Measurements from ENCODE around the gene SLMAP.

SLMAP gene

GRCh38 chr3:57900786-57901185 lies 144.7 kb downstream of the SLMAP start:
- no peak for DNase-seq

DNA sequence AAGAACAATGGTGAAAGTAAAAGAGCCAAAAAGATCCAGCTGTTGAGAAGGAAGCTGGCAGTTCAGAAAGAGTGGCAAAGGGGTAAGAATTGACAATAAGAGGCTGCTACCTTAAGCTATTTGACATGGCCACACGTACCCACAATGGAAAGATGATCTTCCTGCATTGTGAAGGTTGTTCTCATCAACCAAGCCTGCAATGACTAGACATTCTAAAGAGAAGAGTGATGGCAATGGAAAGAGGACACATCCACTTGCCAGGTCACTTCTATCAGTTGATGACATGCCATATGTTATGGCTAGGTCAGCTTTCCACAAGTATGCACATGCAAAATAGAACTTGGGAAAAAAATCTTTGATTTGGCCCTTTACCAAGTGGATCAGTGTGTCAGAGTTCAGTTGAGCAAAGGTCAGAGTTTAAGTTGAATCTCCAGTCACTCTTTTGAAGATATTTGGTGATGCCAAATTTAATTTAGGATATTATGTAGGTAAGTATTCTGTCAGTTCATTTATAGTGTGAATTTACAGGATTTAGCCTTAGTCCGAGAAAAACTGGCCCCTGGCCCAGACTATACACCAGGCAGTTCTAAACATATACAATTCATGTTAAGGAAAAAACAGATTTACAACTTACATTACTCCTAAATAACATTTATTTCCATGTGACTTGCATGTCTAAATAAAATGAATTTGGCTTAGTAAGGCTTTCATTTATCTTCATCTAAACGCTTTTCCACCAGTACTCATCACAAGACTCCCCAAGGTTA lies 147.2 kb downstream of the SLMAP start:
- DNase-seq = no peak

- DNase-seq = no peak
These were observed 154.9 kb downstream of the SLMAP start for GRCh38 chr3:57910990-57911389.

GRCh38 chr3:57911593-57911992 lies 155.5 kb downstream of the SLMAP start:
- no peak for DNase-seq

DNA sequence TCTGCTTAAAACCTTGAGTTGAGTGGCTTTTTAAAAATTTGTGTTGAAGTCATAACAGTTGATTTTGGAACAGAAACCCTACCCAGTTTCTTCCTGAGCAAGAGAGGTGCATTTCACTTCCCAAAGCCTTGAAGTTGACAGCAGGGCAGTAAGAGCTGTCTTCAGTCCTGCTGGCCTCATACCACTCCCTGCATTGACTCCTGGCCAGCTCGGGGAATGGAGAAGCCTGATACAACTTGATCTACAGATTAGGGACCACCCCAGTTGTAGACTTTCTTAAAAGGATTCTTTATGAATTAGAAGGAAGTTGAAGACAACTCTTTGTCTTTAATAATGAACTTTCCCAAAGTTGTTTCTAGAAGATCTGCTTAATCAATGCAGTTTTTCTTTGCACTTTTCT lies 161.5 kb downstream of the SLMAP start:
- DNase-seq = no peak

GRCh38 chr3:57918123-57918837 lies 162.2 kb downstream of the SLMAP start:
- DNase-seq = no peak

DNA sequence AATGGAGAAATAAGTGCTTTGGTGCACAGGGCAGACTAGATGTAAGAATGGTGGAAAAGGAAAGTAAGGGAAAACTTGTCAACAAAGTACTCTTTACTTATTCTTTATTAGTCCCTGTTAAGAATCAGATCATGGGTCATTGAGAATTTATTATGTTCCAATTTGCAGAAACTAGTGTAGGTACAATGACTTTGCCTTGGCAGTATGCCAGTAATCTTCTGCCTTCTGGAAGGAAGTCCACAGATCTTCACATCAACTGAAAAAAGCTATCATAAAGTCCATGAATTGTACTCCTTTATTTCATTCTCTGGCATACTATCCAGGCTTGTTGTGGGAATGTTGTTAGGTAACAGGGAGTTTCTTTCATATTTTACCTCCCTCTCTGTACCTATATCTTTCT lies 163.9 kb downstream of the SLMAP start:
- DNase-seq = no peak

GRCh38 chr3:57923101-57923500 lies 167.0 kb downstream of the SLMAP start:
- DNase-seq = no peak

DNA sequence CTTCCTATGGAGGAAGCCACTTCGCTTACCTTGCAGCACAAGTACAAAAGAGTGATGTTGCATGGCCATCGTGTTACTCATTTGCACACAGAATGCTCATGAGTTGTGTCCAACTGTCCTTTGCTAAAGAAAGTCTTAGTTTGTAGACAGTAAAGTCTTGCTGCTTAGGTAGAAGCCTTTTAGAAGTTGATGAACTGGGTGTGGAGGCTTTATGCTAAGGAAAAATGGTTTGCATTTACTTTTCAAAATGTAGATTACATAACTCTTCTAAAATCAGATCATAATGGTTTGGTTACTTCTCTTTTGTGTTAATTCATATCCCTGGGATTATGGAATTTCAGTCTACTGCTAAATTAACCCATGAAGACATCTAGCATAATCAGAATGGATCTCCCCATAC lies 167.6 kb downstream of the SLMAP start:
- no peak for DNase-seq

DNA sequence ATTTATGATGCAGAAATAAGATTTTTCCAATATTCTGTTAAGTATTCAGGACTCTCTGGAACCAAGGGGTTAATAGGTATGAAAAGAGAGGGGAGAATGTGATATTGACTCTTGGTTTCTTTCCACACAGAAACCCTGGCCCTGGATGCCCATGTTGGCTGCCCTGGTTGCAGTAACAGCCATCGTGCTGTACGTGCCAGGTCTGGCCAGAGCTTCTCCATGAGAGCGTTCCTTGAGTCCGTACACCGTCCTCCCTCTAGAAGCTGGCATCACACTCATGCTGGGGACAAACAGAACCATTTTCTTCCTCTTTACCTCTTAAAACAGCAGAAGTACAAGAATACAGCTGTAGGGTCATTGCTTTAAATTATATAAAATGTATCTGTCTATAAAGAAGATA lies 171.1 kb downstream of the SLMAP start:
- DNase-seq = no peak

DNA sequence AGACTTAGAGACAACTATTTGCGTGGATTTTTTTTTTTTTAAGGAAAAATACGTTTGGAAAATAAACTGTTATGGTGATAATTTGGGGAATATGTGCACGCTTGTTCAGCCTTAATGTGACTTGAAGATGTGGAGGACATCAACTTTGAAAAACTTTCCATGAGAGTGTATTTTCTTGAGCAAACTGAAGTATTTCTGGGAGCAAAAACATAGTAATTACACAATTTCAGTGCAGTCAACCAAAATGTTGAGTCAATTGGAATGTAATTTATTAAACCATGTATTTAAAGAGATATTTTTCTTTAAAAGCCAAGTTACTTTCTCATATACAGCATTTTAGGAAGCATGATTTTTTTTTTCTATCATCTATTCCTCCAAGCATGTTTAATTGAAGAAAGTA lies 171.8 kb downstream of the SLMAP start:
- no peak for DNase-seq

GRCh38 chr3:57928511-57928910 lies 172.4 kb downstream of the SLMAP start:
- no peak for DNase-seq

DNA sequence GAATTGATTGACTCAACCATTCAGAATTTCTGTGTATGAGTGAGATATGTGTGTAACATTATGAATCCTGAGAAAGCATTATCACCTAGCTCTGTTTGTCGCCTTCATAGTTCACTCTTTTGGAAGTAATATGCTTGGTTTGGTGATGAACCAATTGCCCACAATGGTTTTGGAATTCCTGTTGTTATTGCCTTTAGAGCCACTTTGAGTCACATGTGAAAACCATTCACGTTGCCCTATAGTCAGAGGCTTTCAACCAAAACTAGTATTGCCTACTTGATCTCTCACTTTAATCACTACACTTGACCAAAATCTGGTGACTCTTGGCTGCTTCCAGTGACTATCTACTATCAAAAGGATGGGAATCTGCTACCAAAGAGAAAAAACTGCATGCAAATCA lies 173.9 kb downstream of the SLMAP start:
- DNase-seq = no peak

- DNase-seq = no peak
These were observed 177.5 kb downstream of the SLMAP start for GRCh38 chr3:57933602-57934001.

DNA sequence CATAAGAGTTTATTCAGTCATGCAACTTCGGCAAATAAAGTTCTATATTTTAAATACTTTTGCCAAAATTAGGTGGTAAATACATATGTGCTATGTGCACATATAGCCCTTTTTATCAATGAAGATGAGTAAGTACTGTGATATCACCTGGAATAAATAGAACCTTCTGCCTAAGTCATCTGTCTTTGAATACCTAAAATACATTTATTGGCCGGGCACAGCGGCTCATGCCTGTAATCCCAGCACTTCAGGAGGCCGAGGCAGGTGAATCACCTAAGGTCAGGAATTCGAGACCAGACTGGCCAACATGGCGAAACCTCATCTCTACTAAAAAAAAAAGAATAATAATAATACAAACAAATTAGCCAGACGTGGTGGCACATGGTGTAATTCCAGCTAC lies 178.3 kb downstream of the SLMAP start:
- no peak for DNase-seq

GRCh38 chr3:57935539-57935938 lies 179.4 kb downstream of the SLMAP start:
- DNase-seq = no peak

GRCh38 chr3:57937092-57937491 lies 181.0 kb downstream of the SLMAP start:
- DNase-seq = no peak

GRCh38 chr3:57939775-57940174 lies 183.7 kb downstream of the SLMAP start:
- no peak for DNase-seq

DNA sequence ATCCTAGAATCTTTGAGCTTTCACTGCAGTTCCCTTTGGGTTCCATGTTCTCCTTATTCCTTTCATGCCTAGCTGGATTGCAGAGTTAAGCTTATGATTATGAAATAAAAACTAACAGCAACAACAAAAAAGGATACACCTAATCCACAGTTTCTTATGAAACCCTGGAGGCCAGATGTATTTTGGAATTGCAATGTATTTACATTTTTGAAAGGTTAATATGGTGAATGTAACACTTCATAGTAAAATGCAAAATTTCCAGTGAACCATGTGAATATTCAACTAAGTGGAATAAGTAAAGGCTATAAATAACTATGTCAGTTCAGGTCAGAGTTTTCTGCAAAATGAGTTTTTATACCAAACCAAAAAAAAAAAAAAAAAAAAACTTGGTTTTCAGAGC lies 186.3 kb downstream of the SLMAP start:
- no peak for DNase-seq

DNA sequence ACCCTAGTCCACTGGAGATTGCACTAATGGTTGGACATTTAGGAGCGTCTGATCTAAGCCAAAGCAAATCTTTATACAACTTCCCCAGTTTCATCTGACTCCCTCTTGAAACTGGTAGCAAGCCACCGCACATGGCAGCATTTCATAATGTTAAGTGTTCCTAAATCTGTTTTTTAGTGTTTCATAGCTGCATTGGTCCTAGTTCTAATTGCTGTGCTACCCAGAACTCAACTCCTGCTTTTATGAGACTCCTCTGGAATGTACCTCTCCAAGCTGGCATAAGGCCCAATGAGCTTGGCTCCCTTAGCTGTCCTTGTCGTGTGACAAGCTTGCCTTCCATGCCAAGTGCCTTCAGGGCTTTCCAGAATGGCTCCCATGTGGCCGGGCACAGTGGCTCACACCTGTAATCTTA lies 186.8 kb downstream of the SLMAP start:
- no peak for DNase-seq

GRCh38 chr3:57943525-57944495 lies 187.7 kb downstream of the SLMAP start:
- no peak for DNase-seq

GRCh38 chr3:57946970-57947381 lies 190.9 kb downstream of the SLMAP start:
- DNase-seq = no peak

- DNase-seq = no peak
These were observed 192.1 kb downstream of the SLMAP start for GRCh38 chr3:57948080-57948671.

All from NCI-H526 treated with DMSO at 0.1 percent for 48 hours (cell line).